IMR-90 (cell line): ENCODE results near the gene KRIT1.

Experiments
- CEBPB ChIP-seq: IDR thresholded peaks from 2 replicates; pipeline ENCODE4 v1.6.1; 2012; ENCODE audit warnings: low read depth, low read length, improper control_type of control experiment
- CTCF ChIP-seq: conservative IDR thresholded peaks from 2 replicates; pipeline ENCODE4 v1.5.1; 2012; ENCODE audit warnings: mild to moderate bottlenecking, low read depth, low read length, improper control_type of control experiment
- MXI1 ChIP-seq: IDR thresholded peaks from 2 replicates; pipeline ENCODE4 v1.6.1; 2012; ENCODE audit warnings: low read depth, mild to moderate bottlenecking, low read length, moderate library complexity, borderline replicate concordance
- POLR2A ChIP-seq: IDR thresholded peaks from 2 replicates; pipeline ENCODE4 v1.6.1; 2012; ENCODE audit warnings: mild to moderate bottlenecking, low read depth, low read length
- RAD21 ChIP-seq: IDR thresholded peaks from 2 replicates; pipeline ENCODE4 v1.6.1; 2012; ENCODE audit warnings: low read length, improper control_type of control experiment
- USF2 ChIP-seq: fragments of 150-350 bp; IDR thresholded peaks from 2 replicates; pipeline ENCODE4 v1.6.1; 2017; ENCODE audit warnings: mild to moderate bottlenecking, antibody characterized with exemption, low read length, low read depth

- TF ChIP-seq CTCF, result no peak
- TF ChIP-seq RAD21, result no peak
- TF ChIP-seq USF2, result no peak
- no peak for TF ChIP-seq POLR2A
- no peak for TF ChIP-seq CEBPB
- no peak for TF ChIP-seq MXI1
Measured at GRCh38 chr7:92161271-92161670, 84.4 kb downstream of the KRIT1 start.
